HG03280 (cell line): ENCODE results near the gene NKTR.
"Not testable (repeated sequence)": the region's sequence is repeated elsewhere in the genome, so short reads cannot be mapped to it uniquely, and the experiment has no call there.

ENCODE experiments used
- ATAC-seq: cut with Tn5 transposase; IDR thresholded peaks from one replicate; pipeline ENCODE4 v1.9.1; 2021; ENCODE audit warnings: mild to moderate bottlenecking, moderate library complexity; ENCODE audit not compliant: unreplicated experiment

NKTR gene

DNA sequence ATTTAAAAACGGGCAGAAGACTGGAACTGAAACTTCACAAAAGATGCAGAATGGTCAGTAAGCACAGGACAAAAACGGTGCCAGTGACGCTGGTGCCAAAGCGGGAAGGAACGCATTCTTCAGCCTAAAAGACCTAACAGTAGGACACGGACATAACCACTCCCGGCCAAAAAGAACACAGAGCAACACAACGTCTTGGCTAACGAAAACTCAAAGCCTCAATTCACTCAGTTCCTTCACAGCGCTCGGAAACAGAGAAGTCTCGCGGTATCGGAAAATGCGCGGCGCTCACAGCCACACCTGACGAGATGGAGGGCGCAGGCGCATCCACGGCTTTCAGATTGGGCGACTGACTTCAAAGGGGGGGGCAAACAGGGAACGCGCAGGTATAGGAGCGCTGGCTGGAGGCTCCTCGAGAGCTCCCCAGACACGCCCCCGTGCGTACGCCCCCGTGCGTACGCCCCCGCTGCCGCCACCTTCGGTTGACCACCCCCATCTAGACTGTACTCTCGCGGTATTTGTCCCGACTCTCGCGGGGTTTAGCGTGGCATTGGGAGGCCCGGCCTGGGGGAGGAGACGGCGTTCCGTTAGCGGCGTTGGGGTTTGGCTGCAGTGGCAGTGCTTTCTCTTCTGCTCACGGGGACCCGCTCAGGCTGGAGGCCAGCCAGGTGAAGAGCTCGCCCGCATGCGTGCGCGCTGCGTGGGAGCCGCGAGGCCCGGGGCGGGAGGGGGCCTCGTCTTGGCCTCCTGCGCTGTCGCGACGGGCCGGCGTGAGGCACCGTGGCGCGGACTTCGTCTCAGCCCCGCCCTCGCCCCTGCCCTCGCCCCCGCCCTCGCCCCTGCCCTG is at the start of gene NKTR:
TSS of gene NKTR (plus strand) at position 576 of the 847 bp plus-strand sequence. CDS start 321 bp downstream, outside the sequence.
- peak; percentile 91 for ATAC-seq

DNA sequence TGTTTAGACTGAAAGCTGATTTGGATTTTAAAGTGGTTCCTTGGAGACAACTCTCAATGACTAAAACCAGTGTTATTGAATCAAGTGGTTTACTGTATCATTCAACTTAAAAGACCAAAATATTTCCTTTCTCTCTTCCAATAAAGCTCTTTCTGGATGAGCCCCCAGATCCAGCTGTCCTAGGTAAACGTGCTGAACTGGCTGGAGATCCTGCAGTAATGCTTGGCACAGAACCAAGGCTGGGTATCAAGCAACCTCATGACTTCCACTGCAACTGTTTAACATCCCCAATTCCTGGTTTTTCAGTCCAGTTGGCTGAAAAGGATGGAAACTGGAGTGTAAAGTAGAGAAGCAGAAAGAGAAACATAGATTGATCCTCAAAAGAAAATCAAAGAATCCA is 47.7 kb upstream of the NKTR start:
- ATAC-seq = no peak

DNA sequence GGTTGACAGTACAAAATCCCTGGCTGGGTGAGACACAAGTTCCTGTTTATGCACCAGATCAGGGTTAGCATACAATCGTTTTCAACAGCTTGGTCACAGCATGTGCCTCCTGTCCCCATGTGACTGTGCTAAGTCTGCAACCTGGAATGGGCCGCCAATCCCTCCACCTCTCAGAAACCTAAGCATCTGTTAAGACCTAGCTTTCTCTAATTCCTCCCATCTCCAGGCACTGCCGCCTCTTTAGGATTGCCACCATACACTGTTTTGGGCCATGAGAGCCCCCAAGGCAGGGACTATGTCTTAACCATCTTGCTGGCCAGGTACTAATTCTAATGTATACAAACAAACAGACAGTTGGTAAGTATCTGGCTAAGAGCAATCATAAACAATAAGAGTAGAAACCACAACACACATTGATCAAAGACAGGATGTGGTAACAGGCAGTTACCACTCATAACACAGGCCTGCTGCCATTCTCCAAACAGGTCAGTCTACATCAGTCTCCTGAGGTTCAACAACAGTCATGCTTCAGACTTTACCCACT is 44.3 kb upstream of the NKTR start:
- ATAC-seq = peak; percentile 82

DNA sequence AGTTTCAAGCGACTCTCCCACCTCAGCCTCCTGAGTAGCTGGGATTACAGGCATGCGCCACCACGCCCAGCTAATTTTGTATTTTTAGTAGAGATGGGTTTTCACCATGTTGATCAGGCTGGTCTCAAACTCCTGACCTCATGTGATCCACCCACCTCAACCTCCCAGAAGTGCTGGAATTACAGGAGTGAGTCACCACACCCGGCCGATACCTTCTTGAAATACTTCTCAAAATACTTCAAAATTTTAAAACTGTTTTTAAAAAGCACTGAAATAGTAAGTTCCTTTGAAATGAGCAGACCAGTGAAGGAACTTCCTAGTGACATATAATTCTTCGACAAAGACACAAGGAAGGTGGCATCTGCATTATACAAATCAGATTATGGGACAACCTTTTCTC is 43.7 kb upstream of the NKTR start:
- not testable (repeated sequence) for ATAC-seq

DNA sequence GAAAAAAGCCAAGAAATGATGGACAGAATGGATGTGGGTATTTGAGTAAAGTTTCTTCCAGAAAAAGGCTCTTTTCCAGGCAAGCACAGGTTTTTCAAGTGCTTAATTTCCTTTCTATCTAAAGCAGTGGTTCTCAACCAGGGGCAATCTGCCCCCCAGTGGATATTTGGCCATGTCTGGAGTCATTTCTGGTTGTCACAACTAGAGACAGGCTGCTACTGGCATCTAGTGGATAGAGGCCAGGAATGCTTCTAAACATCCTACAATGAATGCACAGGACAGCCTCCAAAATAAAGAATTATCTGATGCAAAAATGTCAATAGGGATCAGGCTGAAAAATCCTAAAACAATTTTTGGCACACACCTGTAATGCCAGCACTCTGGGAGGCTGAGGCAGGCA is 42.6 kb upstream of the NKTR start:
- no peak for ATAC-seq

DNA sequence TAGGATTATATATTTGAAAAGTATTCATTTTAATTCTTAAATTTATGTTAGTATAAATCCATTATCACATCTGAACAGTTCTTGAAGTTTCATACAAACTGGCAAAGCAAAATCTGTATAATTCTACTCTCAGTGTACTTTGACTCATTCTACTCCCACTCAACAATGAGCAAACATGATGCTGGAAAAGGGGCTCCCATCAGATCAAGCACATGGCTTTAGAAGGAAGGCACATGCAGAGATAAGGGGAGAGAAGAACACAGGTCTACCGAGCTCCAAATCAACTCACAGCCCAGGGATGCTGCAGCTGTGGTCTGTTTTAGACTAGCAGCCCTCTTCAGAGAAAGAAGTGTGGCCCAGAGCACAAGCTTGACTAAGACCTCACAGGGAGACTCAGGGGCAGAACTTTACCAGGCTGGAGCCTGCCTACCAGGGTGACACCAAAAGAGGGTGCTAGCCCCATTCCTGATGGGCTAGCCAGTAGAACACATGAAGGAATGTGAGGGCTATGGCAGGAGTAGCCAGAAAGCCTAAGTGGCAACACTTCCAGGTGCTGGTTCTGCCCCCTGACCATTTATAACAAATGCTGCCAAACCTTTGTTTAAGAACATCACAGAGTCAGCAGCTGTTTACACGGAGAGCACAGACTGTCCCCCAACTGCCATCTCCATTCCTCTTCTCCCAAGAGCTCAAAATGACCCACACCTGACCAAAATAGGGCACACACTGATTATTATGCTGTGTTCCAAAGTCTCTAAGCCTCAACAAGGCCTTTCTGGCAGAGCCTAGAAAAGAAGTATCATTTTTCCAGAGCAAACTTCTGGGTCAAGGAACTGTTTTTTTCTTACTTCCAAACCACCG is 38.2 kb upstream of the NKTR start:
- ATAC-seq = no peak

DNA sequence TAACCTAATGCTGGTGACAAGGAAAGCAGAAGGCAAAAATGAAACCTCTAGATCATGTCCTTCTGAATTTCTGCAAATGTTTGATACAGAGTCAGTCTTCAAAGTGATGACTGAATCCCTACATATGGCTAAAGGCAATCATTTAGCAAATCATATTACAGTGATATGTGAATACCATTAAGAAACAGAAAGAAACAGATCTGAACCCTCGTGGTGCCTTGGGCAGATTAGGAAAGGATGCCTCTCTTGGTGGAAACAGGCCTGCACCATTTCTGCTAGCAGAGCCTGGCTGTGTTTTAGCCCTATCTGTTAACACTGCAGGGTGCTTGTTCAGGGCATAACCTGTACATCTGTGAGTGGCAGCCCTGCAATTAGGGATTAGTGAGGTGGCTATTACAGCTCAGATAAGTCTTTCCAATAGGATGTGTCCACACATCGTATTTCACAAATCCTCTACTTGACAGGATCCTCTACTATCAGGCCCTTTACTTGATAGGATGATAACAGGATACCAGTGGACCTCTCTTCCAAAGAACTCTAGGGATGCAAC is 30.8 kb upstream of the NKTR start:
- ATAC-seq = no peak

DNA sequence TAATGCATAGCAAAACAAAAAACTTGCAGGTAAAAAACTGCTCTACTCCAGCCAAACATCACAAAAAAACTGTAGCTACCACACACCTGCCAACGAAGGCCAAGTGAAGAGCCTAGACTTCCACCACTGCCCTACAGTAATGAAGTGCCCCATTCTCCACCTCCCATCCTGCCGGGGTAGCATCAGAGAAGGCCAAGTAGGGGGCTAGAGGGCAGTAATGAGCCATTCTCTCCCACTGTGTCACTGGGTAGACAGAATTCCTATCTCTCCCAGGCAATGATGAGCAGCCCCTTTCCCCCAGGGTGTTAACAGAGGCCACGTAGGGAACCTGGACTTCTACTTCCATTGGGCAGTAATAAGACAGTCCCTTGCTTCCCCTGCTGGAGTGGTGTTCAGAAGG is 28.2 kb upstream of the NKTR start:
- peak; percentile 54 for ATAC-seq

DNA sequence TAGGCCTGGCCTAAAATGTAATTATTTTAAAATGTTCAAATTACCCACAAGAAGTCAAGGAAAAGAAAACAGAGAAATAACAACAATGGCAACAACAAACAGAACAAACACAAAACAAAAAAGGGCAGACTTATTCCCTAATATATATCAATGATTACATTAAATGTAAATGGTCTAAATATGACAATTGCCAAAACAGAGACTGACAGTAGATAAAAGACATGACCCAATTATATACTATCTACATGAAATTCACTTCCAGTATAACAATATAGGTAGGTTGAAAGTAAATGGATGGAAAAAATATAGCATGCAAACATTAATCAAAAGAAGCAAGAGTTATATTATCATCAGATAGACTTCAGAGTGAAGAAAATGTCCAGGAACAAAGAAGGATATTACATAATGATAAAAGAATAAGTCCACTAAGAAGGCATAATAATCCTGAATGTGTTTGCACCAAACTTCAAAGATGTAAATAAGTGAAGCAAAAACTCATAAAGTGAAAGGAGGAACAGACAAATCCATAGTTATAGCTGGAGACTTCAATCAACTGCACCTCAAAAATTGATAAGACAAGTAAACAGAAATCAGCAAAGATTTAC is 25.2 kb upstream of the NKTR start:
- no peak for ATAC-seq

DNA sequence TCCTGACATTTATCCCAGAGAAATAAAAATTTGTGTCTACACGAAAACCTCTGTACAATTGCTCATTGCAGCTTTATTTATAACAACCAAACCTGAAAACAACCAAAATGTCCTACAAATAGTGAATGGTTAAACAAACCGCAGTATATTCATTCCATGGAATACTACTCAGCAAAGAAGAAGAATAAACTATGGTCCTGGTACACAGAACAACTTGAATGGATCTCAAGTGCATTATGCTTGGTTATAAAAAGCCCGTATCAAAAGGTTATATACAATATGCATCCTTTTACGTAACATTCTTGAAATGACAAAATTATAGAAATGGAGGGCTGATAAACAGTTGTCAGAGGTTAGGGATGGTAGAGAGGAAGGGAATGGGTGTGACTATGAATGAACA is 22.4 kb upstream of the NKTR start:
- ATAC-seq = no peak

DNA sequence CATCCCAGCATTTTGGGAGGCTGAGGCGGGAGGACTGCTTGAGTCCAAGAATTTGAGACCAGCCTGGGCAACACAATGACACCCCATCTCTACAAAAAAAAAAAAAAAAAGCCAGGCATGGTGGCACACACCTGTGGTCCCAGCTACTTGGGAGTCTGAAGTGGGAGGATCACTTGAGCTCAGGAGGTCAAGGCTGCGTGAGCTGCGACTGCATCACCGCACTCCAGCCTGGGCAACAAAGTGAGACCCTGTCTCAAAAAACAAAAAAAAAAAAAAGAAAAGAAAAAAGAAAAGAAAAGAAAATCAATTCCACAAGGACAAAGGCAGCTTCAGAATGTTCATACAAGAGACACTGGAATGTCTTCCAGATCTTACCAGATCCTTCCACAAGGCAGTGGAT is 21.1 kb upstream of the NKTR start:
- ATAC-seq = not testable (repeated sequence)

DNA sequence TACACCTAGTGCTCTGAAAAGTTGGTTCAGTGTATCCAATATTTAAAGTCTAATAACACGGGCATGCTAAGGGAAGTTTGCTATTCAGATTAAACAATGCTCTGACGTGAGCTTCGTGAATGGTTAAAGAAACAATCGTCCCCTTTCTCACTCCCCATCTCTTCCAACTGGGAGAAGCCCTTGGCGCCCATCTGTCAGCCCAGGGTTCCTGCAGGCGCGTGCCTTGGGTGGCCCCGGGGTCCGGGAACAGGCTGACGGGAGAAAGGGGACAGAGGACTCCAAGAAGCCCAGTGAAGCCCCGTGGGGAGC is 19.1 kb upstream of the NKTR start:
- no peak for ATAC-seq

DNA sequence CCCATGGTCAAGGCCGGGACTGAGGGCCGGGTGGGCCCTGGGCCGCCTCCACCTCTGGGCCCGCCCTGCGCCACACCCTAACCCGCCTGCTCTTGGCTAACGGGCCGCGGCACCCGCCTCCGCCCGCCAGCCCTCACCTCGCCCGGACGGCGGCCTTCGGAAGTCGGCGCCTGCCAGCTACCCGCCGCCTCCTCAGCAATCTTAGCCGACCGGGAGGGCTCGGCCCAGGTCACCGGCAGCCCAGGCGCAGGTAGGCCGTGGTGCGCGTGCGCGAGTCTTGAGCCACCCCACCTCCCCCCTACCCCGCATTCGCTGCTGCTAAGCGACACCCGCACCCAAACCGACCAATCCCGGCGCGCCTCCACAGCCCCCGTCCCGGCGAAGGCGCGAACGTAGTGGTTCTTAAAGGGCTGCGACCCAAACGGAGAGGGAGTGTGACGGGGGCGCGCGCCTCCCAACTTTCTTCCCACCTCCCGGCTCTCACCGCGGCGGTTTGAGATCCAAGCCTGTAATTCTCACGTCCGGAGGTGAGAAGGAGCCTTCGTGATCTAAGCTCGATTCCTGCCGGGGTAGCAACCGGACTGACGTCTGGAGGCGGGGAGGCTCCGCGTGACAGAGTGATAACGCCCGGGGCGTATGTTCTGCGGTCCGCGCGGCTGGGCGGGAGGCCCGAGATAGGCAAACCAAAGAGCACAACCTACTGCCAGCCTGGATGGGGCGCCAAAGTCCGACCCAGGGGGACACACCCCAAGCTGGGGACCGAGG is 18.6 kb upstream of the NKTR start, which contains the start of gene SEC22C:
TSS of gene SEC22C (minus strand) at position 259 of the 765 bp plus-strand sequence. CDS start 12,921 bp downstream, outside the sequence.
- peak; percentile 91 for ATAC-seq

DNA sequence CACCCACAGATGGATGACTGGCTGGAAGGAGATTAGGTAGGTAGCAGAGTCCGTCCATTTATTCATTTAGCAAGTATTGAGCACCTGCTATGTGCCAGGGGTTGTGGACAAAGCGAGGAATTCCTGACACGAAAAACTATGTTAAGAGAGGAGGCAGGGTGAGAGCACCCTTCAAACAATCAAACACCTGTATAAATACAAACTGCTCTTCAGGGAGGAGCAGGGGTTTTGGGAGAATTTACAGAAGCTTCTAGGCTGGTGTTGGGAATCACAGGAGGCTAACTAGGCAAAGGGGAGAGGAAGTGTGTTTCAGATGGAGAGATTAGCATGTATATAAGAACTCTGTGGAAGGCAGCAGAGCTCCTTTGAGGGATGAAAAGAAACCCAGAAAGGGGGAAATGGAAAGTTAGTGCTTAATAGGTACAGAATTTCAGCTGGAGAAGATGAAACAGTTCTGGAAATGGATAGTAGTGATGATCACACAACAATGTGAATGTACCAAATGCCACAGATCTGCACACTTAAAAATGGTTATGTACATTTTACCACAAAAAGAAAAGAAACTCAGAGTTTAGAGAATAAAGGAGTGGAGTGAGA is 17.9 kb upstream of the NKTR start:
- ATAC-seq = no peak

DNA sequence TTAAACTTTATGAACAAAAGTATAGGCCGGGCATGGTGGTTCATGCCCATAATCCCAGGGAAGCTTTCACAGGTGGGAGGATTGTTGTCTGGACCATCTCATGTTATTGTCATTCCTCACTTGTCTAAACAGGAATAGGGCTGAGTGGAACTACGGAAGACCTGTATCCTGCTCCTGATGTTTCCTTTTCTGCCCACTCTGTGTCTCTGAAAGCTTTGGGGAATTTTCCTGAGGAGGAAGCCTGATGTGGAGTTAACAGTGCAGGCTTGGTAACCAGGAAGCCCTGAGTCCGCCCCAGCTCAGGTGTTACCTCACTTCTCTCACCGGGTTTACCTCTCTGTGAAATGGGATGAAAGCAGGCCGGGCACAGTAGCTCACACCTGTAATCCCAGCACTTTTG is 11.9 kb upstream of the NKTR start:
- ATAC-seq = no peak

DNA sequence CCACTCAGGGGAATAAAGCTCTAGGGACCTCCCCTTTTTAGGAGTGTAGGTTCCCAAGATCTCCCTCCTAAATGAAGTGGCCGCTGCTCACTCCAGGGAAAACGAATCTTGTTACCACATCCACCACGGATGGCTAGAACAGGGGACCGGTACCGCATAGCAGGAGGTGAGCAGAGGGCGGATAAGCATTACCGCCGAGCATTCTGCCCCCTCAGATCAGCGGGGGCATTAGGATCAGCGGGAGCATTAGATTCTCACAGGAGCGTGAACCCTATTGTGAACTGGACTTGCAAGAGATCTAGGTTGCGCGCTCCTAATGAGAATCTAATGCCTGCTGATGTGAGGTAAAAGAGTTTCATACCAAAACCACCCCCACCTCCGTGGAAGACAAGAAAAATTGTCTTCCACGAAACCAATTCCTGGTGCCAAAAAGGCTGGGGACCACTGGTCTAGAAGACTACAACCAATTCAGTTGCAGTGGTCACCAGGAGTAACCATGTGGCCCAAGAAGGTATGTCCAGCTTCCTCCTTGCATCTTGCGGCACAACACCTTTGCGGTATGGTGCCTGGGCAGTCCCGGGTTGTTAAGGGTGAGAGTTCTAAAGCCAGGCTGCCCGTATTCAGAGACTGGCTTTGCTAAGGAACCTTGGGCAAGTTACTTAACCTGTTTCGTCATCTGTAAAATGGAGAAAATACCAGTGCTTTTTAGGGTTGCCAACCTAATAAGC is 10.9 kb upstream of the NKTR start:
- ATAC-seq = no peak

DNA sequence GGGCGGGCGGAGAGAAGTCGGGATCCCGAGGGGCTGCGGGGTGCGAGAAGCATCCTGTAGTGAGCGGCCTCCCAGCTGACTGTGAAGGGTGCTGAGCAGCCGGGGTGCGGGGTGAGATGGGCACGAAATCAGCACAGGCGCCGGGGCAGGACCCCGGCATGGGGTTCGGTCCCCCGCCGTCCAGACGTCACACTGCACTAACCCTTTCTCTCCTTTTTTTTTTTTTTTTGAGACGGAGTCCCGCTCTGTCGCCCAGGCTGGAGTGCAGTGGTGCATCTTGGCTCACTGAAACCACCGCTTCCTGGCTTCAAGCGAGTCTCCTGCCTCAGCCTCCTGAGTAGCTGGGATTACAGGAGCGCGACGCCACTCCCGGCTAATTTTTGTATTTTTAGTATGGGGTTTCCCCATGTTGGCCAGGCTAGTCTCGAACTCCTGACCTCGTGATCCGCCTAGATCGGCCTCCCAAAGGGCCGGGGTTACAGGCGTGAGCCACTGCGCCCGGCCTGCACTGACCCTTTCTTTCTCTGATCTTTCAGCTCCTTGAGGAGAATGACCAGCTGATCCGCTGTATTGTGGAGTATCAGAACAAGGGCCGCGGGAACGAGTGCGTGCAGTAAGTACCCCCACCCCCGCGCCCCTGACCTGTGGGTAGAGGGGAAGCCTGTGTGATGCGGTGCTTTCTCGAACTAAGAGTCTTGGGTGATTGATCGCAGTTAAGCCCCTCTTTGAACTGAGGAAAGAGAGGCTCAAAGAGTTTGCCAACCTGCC is 9.3 kb upstream of the NKTR start:
- ATAC-seq = no peak

DNA sequence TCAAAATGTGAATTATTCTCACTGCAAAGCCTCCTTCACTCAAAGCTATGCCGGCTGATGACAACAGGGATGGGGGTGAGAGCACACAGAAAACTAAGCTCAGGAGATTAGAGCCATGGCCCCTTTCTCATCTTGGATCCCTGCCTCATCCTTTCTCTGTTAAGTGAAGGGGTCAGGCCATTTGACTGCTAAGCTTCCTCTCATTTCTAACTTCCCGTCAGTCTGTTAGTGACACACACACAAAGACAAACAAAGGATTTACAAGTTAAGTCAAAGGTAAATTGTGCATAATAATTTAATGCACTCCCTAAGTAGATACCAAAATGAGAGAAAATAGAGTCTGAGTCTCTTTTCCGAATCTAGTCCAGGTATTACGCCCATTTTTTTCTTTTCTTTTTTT is 8.7 kb upstream of the NKTR start:
- no peak for ATAC-seq
